Keratinocyte (primary cell): ENCODE measurements around the gene TTC38.

Experiments
- EZH2 ChIP-seq: IDR thresholded peaks from one replicate; pipeline ENCODE4 v1.6.1; 2012; ENCODE audit warnings: inconsistent platforms, mild to moderate bottlenecking, low read length, moderate library complexity
- TF ChIP-seq, protein P1 (sequence below), 3 experiments: IDR thresholded peaks in 1 of 3; conservative IDR thresholded peaks in 1 of 3; optimal IDR thresholded peaks in 1 of 3; 2 replicates in 2 of 3; 3 replicates in 1 of 3; pipeline versions ENCODE3 to v1.5.1; 2011; ENCODE audit warnings: low read length in 3 of 3, mild to moderate bottlenecking in 3 of 3, moderate library complexity in 2 of 3, control low read depth in 1 of 3, inconsistent platforms in 1 of 3; ENCODE audit not compliant: insufficient read depth in 2 of 3; ENCODE audit errors: extremely low read depth in 1 of 3

DNA sequence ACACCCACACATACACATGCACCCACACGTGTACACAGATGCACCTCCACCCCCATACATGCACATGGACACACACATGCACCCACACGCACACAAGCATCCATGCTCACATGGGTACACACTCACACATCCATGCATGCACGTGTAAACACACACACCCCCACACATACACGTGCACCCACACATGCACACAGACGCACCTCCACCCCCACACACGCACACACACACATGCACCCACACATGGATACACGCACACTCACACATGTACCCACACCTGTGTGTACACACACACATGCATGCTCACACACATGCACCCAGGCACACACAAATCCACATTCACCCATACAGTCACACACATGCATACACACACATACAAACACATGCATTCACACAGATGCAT is 42.2 kb upstream of the TTC38 start:
- TF ChIP-seq, protein P1, sequence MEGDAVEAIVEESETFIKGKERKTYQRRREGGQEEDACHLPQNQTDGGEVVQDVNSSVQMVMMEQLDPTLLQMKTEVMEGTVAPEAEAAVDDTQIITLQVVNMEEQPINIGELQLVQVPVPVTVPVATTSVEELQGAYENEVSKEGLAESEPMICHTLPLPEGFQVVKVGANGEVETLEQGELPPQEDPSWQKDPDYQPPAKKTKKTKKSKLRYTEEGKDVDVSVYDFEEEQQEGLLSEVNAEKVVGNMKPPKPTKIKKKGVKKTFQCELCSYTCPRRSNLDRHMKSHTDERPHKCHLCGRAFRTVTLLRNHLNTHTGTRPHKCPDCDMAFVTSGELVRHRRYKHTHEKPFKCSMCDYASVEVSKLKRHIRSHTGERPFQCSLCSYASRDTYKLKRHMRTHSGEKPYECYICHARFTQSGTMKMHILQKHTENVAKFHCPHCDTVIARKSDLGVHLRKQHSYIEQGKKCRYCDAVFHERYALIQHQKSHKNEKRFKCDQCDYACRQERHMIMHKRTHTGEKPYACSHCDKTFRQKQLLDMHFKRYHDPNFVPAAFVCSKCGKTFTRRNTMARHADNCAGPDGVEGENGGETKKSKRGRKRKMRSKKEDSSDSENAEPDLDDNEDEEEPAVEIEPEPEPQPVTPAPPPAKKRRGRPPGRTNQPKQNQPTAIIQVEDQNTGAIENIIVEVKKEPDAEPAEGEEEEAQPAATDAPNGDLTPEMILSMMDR (optimal IDR thresholded peaks at IDR 0.05 in 1 of 3, IDR thresholded peaks at IDR 0.05 in 1 of 3, conservative IDR thresholded peaks at IDR 0.05 in 1 of 3; ENCODE audit: extremely low read depth in 1 of 3, insufficient read depth in 2 of 3, low read length in 3 of 3): no peak
- TF ChIP-seq EZH2: no peak
